Non-pigmented ciliary epithelial cell (primary cell): ENCODE data around the gene SMC4.
A peak's percentile ranks its signal among the peaks of the same experiment; 100 is the strongest.

Experiments
- DNase-seq: peaks from one replicate; pipeline ENCODE4 v3.0.0-alpha.2; 2010; ENCODE audit warnings: low read depth

The SMC4 gene

GRCh38 chr3:160477750-160478149 lies 78.3 kb downstream of the SMC4 start:
- no peak for DNase-seq

- peak; percentile 50 for DNase-seq
These were observed 78.9 kb downstream of the SMC4 start for GRCh38 chr3:160478338-160478737.

DNA sequence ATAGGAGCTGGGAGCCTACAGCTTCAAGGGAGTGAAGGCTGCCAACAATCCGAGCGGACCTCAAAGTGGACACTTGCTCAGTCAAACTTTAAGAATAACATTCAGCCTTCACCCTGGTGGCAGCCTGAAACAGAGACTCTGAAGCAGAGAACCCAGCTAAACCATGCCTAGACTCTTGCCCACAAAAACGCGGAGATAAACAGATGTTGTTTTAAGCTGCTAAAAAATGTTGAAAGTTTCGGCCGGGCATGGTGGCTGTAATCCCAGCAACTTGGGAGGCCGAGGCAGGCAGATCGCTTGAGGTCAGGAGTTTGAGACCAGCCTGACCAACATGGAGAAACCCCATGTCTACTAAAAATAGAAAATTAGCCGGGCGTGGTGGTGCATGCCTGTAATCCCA lies 79.9 kb downstream of the SMC4 start:
- no peak for DNase-seq

DNA sequence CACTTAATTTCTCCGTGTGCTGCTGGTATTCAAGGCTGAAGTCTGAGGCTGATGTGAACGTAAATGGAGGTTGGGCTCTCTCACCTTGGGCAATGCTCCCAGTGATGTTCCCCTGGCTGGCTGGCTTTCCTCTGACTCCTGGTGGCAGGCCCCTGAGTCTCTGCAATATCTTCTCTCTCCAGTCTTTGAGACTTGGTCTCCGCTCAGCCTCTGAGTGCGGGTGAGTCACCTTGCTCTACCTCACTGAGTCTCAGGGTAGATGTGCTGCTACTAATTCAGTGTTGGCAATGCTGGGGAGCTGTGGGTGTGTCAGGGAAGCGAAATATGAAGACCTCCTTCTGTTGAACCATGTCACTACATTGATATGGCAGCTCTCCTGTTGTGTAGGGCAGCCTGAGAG lies 81.5 kb downstream of the SMC4 start:
- no peak for DNase-seq

DNA sequence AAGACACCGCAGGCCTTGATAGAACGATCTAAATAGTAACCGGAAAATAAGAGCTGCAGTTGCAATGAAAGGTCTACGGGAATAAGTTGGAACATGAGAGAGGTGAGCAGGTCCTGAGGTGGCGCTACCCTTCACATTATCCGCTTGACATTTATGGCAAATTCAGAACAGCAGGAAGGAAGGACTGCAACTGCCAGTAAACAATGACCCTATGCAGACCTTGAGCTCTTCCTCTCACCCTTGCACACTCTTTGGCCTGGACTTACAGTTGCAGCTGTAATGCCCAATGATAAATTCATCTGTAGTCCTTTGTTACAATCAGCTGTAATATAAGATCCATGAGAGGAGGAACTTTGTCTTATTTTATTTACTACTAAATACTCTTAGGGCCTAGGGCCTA lies 82.4 kb downstream of the SMC4 start:
- no peak for DNase-seq

DNA sequence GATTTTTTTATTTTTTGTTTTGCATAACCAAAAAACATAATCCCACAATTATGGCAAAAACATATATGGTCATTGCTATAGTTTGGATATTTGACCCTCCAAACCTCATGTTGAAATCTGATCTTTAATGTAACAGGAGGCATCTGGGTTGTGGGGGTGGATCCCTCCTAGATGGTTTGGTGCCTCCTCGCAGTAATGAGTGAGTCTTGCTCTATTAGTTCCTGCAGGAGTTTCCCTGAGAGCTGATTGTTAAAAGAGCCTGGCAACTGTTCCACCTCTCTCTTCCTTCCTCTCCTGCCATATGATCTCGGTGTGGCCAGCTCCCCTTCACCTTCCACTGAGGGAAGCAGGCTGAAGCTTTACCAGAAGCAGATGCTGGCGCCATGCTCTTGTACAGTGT lies 83.3 kb downstream of the SMC4 start:
- no peak for DNase-seq
